Measurements from ENCODE around the gene VPS51. TPM values are rescaled to one million over a fixed set of nuclear protein-coding genes. Genes with fewer than 3 reads are reported as not detected.

The VPS51 gene
- total and polyA plus RNA-seq, 2 of the 13 experiments (the other 11 are each of a cell fraction or from before 2014, with no cell fraction given): 76.3 to 90.6 TPM

DNA sequence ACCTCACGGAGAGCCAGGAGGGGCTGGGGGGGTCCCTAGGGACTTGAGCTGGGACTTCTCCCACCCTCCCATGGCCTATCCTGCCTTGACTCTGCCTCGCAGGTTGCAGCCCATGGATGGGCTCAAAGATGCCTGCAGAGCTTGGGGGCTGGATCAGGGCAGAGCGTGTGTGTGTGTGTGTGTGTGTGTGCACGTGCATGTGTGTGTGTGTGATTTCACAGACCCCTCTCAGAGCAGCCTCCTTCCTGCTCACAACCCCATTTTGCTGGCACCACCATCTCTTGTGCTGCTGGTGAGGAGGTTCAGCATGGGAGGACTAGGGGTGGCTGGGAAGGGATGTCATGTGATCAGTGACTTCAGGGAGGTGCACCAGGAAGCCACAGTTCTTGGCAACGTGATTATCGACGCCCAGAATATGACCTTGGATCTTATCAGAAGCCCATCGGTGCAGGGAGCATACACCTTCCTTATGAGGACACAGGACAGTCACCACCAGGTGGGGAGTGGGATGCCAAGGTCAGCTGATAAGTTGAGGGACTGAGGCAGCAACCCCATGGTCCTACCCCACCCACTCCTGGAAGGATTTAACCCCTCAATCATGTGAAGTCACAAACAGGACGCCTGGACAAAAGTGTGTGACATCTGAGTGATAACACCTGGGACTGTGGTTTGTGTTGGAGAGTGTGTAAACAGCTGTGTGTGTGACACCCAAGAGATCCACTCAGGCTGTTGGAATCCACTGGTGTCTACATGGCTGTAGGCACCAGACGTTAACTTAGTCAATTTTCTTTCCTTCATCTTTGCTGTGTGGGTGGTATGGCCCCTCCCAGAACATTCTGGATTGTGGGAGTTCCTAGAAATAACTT is 35.8 kb upstream of the VPS51 start (continued):
- TF ChIP-seq, protein P1, sequence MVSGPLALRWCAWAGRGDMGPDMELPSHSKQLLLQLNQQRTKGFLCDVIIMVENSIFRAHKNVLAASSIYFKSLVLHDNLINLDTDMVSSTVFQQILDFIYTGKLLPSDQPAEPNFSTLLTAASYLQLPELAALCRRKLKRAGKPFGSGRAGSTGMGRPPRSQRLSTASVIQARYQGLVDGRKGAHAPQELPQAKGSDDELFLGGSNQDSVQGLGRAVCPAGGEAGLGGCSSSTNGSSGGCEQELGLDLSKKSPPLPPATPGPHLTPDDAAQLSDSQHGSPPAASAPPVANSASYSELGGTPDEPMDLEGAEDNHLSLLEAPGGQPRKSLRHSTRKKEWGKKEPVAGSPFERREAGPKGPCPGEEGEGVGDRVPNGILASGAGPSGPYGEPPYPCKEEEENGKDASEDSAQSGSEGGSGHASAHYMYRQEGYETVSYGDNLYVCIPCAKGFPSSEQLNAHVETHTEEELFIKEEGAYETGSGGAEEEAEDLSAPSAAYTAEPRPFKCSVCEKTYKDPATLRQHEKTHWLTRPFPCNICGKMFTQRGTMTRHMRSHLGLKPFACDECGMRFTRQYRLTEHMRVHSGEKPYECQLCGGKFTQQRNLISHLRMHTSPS (CRISPR knock-in tag; IDR thresholded peaks at IDR 0.05; ENCODE audit: low read depth): no peak
- TF ChIP-seq, protein P2, sequence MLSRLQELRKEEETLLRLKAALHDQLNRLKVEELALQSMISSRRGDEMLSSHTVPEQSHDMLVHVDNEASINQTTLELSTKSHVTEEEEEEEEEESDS (CRISPR knock-in tag; IDR thresholded peaks at IDR 0.05; ENCODE audit: borderline replicate concordance): no peak
- TF ChIP-seq SP5 (CRISPR knock-in tag; IDR thresholded peaks at IDR 0.05; ENCODE audit: borderline replicate concordance, low read depth) (no peak), ZNF773 (CRISPR knock-in tag; IDR thresholded peaks at IDR 0.05; ENCODE audit: borderline replicate concordance) (no peak), ZFP36L1 (CRISPR knock-in tag; IDR thresholded peaks at IDR 0.05) (no peak), ELF3 (CRISPR knock-in tag; IDR thresholded peaks at IDR 0.05) (peak; percentile 35; the same call in 1 of the 2 replicates), EP300 (IDR thresholded peaks at IDR 0.05; ENCODE audit: low read depth in 2 of 2, low read length in 2 of 2) (no peak), EP300 (CRISPR knock-in tag; IDR thresholded peaks at IDR 0.05; ENCODE audit: borderline replicate concordance) (no peak), HHEX (CRISPR knock-in tag; IDR thresholded peaks at IDR 0.05) (no peak), ZNF205 (CRISPR knock-in tag; IDR thresholded peaks at IDR 0.05) (no peak), ZNF788 (CRISPR knock-in tag; IDR thresholded peaks at IDR 0.05; ENCODE audit: borderline replicate concordance) (no peak), ZNF431 (CRISPR knock-in tag; IDR thresholded peaks at IDR 0.05; ENCODE audit: borderline replicate concordance, low read depth) (no peak), SALL1 (CRISPR knock-in tag; IDR thresholded peaks at IDR 0.05) (peak; percentile 27), ZNF263 (CRISPR knock-in tag; IDR thresholded peaks at IDR 0.05) (peak; percentile 35; the same call in 1 of the 2 replicates), CHD2 (IDR thresholded peaks at IDR 0.05; ENCODE audit: low read depth, low read length) (no peak), KMT2B (CRISPR knock-in tag; IDR thresholded peaks at IDR 0.05) (0 out of 2 replicates have a peak, but pooled peaks have one; percentile 12), SKI (IDR thresholded peaks at IDR 0.05; ENCODE audit: partially characterized antibody) (no peak), SMAD3 (CRISPR knock-in tag; IDR thresholded peaks at IDR 0.05) (no peak), ZNF121 (CRISPR knock-in tag; IDR thresholded peaks at IDR 0.05) (no peak), JUN (CRISPR knock-in tag; IDR thresholded peaks at IDR 0.05) (no peak), TGIF2 (CRISPR knock-in tag; IDR thresholded peaks at IDR 0.05) (no peak)
- TF ChIP-seq, protein P3, sequence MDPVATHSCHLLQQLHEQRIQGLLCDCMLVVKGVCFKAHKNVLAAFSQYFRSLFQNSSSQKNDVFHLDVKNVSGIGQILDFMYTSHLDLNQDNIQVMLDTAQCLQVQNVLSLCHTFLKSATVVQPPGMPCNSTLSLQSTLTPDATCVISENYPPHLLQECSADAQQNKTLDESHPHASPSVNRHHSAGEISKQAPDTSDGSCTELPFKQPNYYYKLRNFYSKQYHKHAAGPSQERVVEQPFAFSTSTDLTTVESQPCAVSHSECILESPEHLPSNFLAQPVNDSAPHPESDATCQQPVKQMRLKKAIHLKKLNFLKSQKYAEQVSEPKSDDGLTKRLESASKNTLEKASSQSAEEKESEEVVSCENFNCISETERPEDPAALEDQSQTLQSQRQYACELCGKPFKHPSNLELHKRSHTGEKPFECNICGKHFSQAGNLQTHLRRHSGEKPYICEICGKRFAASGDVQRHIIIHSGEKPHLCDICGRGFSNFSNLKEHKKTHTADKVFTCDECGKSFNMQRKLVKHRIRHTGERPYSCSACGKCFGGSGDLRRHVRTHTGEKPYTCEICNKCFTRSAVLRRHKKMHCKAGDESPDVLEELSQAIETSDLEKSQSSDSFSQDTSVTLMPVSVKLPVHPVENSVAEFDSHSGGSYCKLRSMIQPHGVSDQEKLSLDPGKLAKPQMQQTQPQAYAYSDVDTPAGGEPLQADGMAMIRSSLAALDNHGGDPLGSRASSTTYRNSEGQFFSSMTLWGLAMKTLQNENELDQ (CRISPR knock-in tag; IDR thresholded peaks at IDR 0.05; ENCODE audit: borderline replicate concordance): no peak
- TF ChIP-seq, protein P4, sequence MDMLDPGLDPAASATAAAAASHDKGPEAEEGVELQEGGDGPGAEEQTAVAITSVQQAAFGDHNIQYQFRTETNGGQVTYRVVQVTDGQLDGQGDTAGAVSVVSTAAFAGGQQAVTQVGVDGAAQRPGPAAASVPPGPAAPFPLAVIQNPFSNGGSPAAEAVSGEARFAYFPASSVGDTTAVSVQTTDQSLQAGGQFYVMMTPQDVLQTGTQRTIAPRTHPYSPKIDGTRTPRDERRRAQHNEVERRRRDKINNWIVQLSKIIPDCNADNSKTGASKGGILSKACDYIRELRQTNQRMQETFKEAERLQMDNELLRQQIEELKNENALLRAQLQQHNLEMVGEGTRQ (IDR thresholded peaks at IDR 0.05; ENCODE audit: low read depth, low read length): peak; percentile 30; the same call in 1 of the 2 replicates
- TF ChIP-seq, protein P4 (CRISPR knock-in tag; IDR thresholded peaks at IDR 0.05; ENCODE audit: borderline replicate concordance): peak; percentile 48; the same call in 1 of the 2 replicates
